ENCODE data around the gene EIF3CL.
"Not testable (repeated sequence)": the region's sequence is repeated elsewhere in the genome, so short reads cannot be mapped to it uniquely, and the experiment has no call there.

Gene EIF3CL

DNA sequence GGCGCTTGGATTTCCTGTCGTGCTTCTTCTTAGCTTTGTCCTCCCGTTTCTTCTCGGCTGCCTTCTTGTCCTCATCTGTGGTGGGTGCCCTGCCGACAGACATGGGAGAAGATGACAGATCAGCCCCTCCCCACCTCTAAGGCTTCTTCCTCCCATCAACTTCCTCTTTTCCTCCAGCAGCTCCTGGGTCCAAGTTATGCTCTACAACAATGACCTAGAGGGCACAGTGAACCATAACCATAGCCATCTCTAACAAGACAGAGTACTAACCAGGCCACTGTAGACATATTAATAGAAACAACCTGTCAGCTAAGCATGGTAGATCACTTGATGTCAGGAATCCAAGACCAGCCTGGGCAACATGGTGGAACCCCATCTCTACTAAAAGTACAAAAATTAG is 11.6 kb downstream of the EIF3CL start:
- not testable (repeated sequence) for H3K9me3 ChIP-seq (ENCODE audit: control insufficient read depth in 1 of 2, low read length in 2 of 2); H3K27ac ChIP-seq (ENCODE audit: low read length); H3K4me1 ChIP-seq (ENCODE audit: control insufficient read depth in 1 of 2, insufficient read depth in 2 of 2, low read length in 2 of 2); H3K4me3 ChIP-seq (ENCODE audit: low read depth in 1 of 2, low read length in 2 of 2); H3K27me3 ChIP-seq (ENCODE audit: low read depth, low read length); H3K36me3 ChIP-seq (ENCODE audit: control insufficient read depth in 1 of 2, insufficient read depth in 2 of 2, low read length in 2 of 2)

DNA sequence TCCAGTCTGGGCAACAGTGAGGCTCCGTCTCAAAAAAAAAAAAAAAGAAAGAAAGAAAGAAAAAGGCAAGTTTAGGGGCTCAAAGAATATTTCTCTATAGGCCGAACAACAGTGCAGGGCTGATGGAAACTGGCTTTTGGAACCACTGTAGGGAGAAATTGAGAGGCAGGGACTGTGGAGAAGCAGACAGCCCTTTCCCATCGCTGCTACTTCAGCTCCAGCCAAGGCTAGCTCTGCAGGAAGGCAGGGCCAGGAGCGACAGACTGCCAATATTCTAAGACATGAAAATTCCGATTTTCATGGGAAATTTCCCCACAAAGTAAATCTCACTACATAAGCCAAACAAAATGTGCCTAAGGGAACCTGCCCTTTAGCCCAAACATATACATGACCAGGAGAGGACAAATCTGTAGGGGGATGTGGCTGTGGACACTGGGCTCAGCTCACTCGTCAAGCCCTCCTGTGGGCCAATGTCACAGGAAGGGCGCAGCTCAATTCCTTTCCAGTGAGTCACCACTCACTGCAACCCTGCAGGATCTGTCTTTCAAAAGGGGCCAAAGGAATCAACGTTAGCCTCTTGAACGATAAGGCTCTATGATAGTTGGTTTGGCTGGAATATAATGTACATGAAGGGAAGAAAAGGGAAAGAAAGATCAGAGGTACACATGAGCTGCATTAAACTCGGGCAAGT is 21.3 kb downstream of the EIF3CL start:
- H3K27me3 ChIP-seq (ENCODE audit: low read depth, low read length); H3K27ac ChIP-seq (ENCODE audit: low read length); H3K4me3 ChIP-seq (ENCODE audit: low read depth in 1 of 2, low read length in 2 of 2); H3K36me3 ChIP-seq (ENCODE audit: control insufficient read depth in 1 of 2, insufficient read depth in 2 of 2, low read length in 2 of 2); H3K4me1 ChIP-seq (ENCODE audit: control insufficient read depth in 1 of 2, insufficient read depth in 2 of 2, low read length in 2 of 2); H3K9me3 ChIP-seq (ENCODE audit: control insufficient read depth in 1 of 2, low read length in 2 of 2): not testable (repeated sequence)

DNA sequence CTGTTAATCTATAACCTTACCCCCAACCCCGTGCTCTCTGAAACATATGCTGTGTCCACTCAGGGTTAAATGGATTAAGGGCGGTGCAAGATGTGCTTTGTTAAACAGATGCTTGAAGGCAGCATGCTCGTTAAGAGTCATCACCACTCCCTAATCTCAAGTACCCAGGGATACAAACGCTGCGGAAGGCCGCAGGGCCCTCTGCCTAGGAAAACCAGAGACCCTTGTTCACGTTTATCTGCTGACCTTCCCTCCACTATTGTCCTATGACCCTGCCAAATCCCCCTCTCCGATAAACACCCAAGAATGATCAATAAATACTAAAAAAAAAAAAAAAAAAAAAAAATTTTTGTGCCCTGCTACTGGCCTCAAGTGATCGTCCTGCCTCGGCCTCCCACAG is 25.8 kb downstream of the EIF3CL start:
- H3K36me3 ChIP-seq (ENCODE audit: control insufficient read depth in 1 of 2, insufficient read depth in 2 of 2, low read length in 2 of 2); H3K27ac ChIP-seq (ENCODE audit: low read length); H3K4me1 ChIP-seq (ENCODE audit: control insufficient read depth in 1 of 2, insufficient read depth in 2 of 2, low read length in 2 of 2); H3K9me3 ChIP-seq (ENCODE audit: control insufficient read depth in 1 of 2, low read length in 2 of 2); H3K27me3 ChIP-seq (ENCODE audit: low read depth, low read length); H3K4me3 ChIP-seq (ENCODE audit: low read depth in 1 of 2, low read length in 2 of 2): not testable (repeated sequence)

DNA sequence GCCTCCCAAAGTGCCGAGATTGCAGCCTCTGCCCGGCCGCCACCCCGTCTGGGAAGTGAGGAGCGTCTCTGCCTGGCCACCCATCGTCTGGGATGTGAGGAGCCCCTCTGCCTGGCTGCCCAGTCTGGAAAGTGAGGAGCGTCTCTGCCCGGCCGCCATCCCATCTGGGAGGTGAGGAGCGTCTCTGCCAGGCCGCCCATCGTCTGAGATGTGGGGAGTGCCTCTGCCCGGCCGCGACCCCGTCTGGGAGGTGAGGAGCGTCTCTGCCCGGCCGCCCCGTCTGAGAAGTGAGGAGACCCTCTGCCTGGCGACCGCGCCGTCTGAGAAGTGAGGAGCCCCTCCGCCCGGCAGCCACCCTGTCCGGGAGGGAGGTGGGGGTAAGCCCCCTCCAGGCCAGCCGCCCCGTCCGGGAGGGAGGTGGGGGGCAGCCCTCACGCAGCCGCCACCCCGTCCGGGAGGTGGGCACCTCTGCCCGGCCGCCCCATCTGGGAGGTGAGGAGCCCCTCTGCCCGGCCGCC is 26.5 kb downstream of the EIF3CL start:
- H3K4me1 ChIP-seq (ENCODE audit: control insufficient read depth in 1 of 2, insufficient read depth in 2 of 2, low read length in 2 of 2); H3K4me3 ChIP-seq (ENCODE audit: low read depth in 1 of 2, low read length in 2 of 2); H3K9me3 ChIP-seq (ENCODE audit: control insufficient read depth in 1 of 2, low read length in 2 of 2); H3K27me3 ChIP-seq (ENCODE audit: low read depth, low read length); H3K36me3 ChIP-seq (ENCODE audit: control insufficient read depth in 1 of 2, insufficient read depth in 2 of 2, low read length in 2 of 2); H3K27ac ChIP-seq (ENCODE audit: low read length): not testable (repeated sequence)

GRCh38 chr16:28375115-28375514 is 28.5 kb downstream of the EIF3CL start:
- not testable (repeated sequence) for H3K9me3 ChIP-seq (ENCODE audit: control insufficient read depth in 1 of 2, low read length in 2 of 2); H3K27ac ChIP-seq (ENCODE audit: low read length)

GRCh38 chr16:28374281-28374680 is 29.4 kb downstream of the EIF3CL start:
- not testable (repeated sequence) for H3K27me3 ChIP-seq (ENCODE audit: low read depth, low read length); H3K4me1 ChIP-seq (ENCODE audit: control insufficient read depth in 1 of 2, insufficient read depth in 2 of 2, low read length in 2 of 2); H3K27ac ChIP-seq (ENCODE audit: low read length); H3K36me3 ChIP-seq (ENCODE audit: control insufficient read depth in 1 of 2, insufficient read depth in 2 of 2, low read length in 2 of 2); H3K4me3 ChIP-seq (ENCODE audit: low read depth in 1 of 2, low read length in 2 of 2); H3K9me3 ChIP-seq (ENCODE audit: control insufficient read depth in 1 of 2, low read length in 2 of 2)

More at GRCh38 chr16:28375115-28375514, 28.5 kb downstream of the EIF3CL start:
- not testable (repeated sequence) for H3K27me3 ChIP-seq (ENCODE audit: low read depth, low read length); H3K4me1 ChIP-seq (ENCODE audit: control insufficient read depth in 1 of 2, insufficient read depth in 2 of 2, low read length in 2 of 2); H3K36me3 ChIP-seq (ENCODE audit: control insufficient read depth in 1 of 2, insufficient read depth in 2 of 2, low read length in 2 of 2); H3K4me3 ChIP-seq (ENCODE audit: low read depth in 1 of 2, low read length in 2 of 2)

DNA sequence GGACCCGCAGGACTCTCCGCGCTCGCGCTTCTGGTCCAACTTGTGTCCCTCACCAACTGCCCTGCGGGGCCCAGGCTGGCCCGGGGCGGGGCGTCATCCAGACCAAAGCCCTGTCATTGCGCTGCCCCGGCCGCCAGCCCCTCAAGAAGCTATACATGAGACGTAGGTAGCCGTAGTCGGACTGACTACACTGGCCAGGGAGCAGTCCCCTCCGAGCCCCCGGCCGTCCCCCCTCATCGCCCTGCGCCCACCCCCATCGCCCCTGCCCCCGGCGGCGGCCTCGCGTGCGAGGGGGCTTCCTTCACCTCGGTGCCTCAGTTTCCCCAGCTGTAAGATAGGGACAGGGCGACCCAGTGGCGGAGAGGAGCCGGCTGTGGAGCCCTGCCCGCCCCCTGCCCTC is 35.7 kb downstream of the EIF3CL start:
- H3K27ac ChIP-seq (ENCODE audit: low read length); H3K27me3 ChIP-seq (ENCODE audit: low read depth, low read length); H3K36me3 ChIP-seq (ENCODE audit: control insufficient read depth in 1 of 2, insufficient read depth in 2 of 2, low read length in 2 of 2); H3K9me3 ChIP-seq (ENCODE audit: control insufficient read depth in 1 of 2, low read length in 2 of 2); H3K4me3 ChIP-seq (ENCODE audit: low read depth in 1 of 2, low read length in 2 of 2); H3K4me1 ChIP-seq (ENCODE audit: control insufficient read depth in 1 of 2, insufficient read depth in 2 of 2, low read length in 2 of 2): not testable (repeated sequence)

GRCh38 chr16:28364268-28365173 is 39.1 kb downstream of the EIF3CL start:
- not testable (repeated sequence) for H3K27ac ChIP-seq (ENCODE audit: low read length); H3K4me3 ChIP-seq (ENCODE audit: low read depth in 1 of 2, low read length in 2 of 2); H3K27me3 ChIP-seq (ENCODE audit: low read depth, low read length)

GRCh38 chr16:28363408-28363807 is 40.2 kb downstream of the EIF3CL start, which contains the start of gene NPIPB6:
Gene NPIPB6 (minus strand): TSS chr16:28363508. CDS start chr16:28362822, 686 bp downstream.
- not testable (repeated sequence) for H3K9me3 ChIP-seq (ENCODE audit: control insufficient read depth in 1 of 2, low read length in 2 of 2); H3K4me3 ChIP-seq (ENCODE audit: low read depth in 1 of 2, low read length in 2 of 2); H3K4me1 ChIP-seq (ENCODE audit: control insufficient read depth in 1 of 2, insufficient read depth in 2 of 2, low read length in 2 of 2); H3K27ac ChIP-seq (ENCODE audit: low read length); H3K27me3 ChIP-seq (ENCODE audit: low read depth, low read length); H3K36me3 ChIP-seq (ENCODE audit: control insufficient read depth in 1 of 2, insufficient read depth in 2 of 2, low read length in 2 of 2)

More at GRCh38 chr16:28364268-28365173, 39.1 kb downstream of the EIF3CL start:
- H3K9me3 ChIP-seq (ENCODE audit: control insufficient read depth in 1 of 2, low read length in 2 of 2); H3K36me3 ChIP-seq (ENCODE audit: control insufficient read depth in 1 of 2, insufficient read depth in 2 of 2, low read length in 2 of 2); H3K4me1 ChIP-seq (ENCODE audit: control insufficient read depth in 1 of 2, insufficient read depth in 2 of 2, low read length in 2 of 2): not testable (repeated sequence)

GRCh38 chr16:28362600-28362999 is 41.0 kb downstream of the EIF3CL start:
- H3K27ac ChIP-seq (ENCODE audit: low read length); H3K4me3 ChIP-seq (ENCODE audit: low read depth in 1 of 2, low read length in 2 of 2); H3K9me3 ChIP-seq (ENCODE audit: control insufficient read depth in 1 of 2, low read length in 2 of 2); H3K36me3 ChIP-seq (ENCODE audit: control insufficient read depth in 1 of 2, insufficient read depth in 2 of 2, low read length in 2 of 2); H3K4me1 ChIP-seq (ENCODE audit: control insufficient read depth in 1 of 2, insufficient read depth in 2 of 2, low read length in 2 of 2); H3K27me3 ChIP-seq (ENCODE audit: low read depth, low read length): not testable (repeated sequence)

- H3K36me3 ChIP-seq (ENCODE audit: control insufficient read depth in 1 of 2, insufficient read depth in 2 of 2, low read length in 2 of 2); H3K27me3 ChIP-seq (ENCODE audit: low read depth, low read length); H3K27ac ChIP-seq (ENCODE audit: low read length); H3K4me1 ChIP-seq (ENCODE audit: control insufficient read depth in 1 of 2, insufficient read depth in 2 of 2, low read length in 2 of 2); H3K4me3 ChIP-seq (ENCODE audit: low read depth in 1 of 2, low read length in 2 of 2); H3K9me3 ChIP-seq (ENCODE audit: control insufficient read depth in 1 of 2, low read length in 2 of 2): not testable (repeated sequence)
Observed at GRCh38 chr16:28338230-28338629, 65.4 kb downstream of the EIF3CL start.

All from muscle layer of duodenum (tissue), 2 donors.